GM19351 (cell line): ENCODE results near the gene PROSER3.

ENCODE experiments used
- ATAC-seq: cut with Tn5 transposase; IDR thresholded peaks from one replicate; pipeline ENCODE4 v1.9.1; 2021; ENCODE audit warnings: mild to moderate bottlenecking, moderate library complexity; ENCODE audit not compliant: unreplicated experiment

The PROSER3 gene

GRCh38 chr19:35816262-35816661, 58.3 kb downstream of the PROSER3 start:
- ATAC-seq = no peak

DNA sequence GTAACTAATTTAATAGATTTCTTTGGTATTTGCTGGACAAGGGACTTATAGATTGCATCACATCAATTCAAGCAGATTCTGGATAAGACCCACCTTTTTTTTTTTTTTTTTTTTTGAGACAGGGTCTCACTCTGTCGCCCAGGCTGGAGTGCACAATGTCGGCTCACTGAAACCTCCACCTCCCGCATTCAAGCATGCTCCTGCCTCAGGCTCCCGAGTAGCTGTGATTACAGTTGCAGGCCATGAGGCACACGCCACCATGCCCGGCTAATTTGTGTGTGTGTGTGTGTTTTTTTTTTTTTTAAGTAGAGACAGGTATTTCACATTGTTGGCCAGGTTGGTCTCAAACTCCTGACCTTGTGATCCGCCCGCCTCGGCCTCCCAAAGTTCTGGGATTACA, 58.9 kb downstream of the PROSER3 start:
- no peak for ATAC-seq

DNA sequence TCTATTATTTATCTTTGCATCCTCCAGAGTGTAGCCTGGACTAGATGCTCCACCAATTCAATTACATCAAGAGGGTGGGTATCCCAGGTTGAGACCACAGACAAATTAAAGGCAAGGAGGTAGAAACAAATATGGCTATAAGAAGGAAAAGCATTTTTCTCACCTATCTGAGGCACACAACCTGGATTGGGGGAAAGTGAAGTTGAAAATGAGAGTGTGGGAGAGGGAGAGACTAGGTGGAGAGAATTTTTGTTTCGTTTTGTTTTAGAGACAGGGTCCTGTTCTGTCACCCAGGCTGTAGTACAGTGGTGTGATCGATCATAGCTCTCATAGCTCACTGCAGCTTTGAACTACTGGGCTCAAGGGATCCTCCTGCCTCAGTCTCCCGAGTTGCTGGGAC, 60.5 kb downstream of the PROSER3 start:
- no peak for ATAC-seq
